ENCODE data around the gene POLR2M. TPM values are rescaled to one million over a fixed set of nuclear protein-coding genes. Genes with fewer than 3 reads are reported as not detected.
A peak's percentile ranks its signal among the peaks of the same experiment; 100 is the strongest.

POLR2M gene
- total RNA-seq, 1 experiment from 2014 or later, result 53.9 TPM

GRCh38 chr15:57747206-57747896 is 40.8 kb downstream of the POLR2M start:
- POLR2A ChIA-PET (ENCODE audit: unreplicated experiment), result no interaction called here

GRCh38 chr15:57751177-57751800 is 44.8 kb downstream of the POLR2M start:
- H3K9me2 ChIP-seq (ENCODE audit: insufficient read depth), result no peaks in the 10 kb centered on the region
- no peaks in the 10 kb centered on the region for H3K27me3 ChIP-seq (ENCODE audit: insufficient read depth, low read depth)
- no peaks in the 10 kb centered on the region for H3K36me3 ChIP-seq (ENCODE audit: low read depth)
- intact Hi-C loops (cut with micrococcal nuclease; ENCODE audit: unreplicated experiment), result loop anchor here (2.0 to 5.0 kb wide), 3 partner anchors 110 to 431 kb away; no protein-coding TSS in a partner anchor
- TF ChIP-seq EZH2 (IDR thresholded peaks at IDR 0.05; ENCODE audit: low read depth), result no peak
- TF ChIP-seq, protein P1, sequence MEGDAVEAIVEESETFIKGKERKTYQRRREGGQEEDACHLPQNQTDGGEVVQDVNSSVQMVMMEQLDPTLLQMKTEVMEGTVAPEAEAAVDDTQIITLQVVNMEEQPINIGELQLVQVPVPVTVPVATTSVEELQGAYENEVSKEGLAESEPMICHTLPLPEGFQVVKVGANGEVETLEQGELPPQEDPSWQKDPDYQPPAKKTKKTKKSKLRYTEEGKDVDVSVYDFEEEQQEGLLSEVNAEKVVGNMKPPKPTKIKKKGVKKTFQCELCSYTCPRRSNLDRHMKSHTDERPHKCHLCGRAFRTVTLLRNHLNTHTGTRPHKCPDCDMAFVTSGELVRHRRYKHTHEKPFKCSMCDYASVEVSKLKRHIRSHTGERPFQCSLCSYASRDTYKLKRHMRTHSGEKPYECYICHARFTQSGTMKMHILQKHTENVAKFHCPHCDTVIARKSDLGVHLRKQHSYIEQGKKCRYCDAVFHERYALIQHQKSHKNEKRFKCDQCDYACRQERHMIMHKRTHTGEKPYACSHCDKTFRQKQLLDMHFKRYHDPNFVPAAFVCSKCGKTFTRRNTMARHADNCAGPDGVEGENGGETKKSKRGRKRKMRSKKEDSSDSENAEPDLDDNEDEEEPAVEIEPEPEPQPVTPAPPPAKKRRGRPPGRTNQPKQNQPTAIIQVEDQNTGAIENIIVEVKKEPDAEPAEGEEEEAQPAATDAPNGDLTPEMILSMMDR (conservative IDR thresholded peaks at IDR 0.05), result peak; percentile 56
- no peaks in the 10 kb centered on the region for H3K79me2 ChIP-seq (ENCODE audit: low read depth)
- no peak overlapping the region for H3K27ac ChIP-seq
- BruUV-seq (replicated peaks), result no TSS peak
- no peak overlapping the region for H3K4me3 ChIP-seq
- H3K4me2 ChIP-seq, result no peak overlapping the region
- H3K4me1 ChIP-seq (replicated peaks; ENCODE audit: insufficient read depth), result no peaks in the 10 kb centered on the region
- no peaks in the 10 kb centered on the region for H3K9me3 ChIP-seq (ENCODE audit: insufficient read depth, low read depth)
- CTCF ChIA-PET, result interaction anchor here (0.7 to 1.8 kb wide), 10 partner anchors 26 to 1387 kb away, joined by 3 to 26 read pairs (median 6); no protein-coding TSS in a partner anchor
- no peak overlapping the region for H2AFZ ChIP-seq
- DNase-seq, result no peak
- POLR2A ChIA-PET (ENCODE audit: unreplicated experiment), result interaction anchor here (0.6 to 0.7 kb wide), 2 partner anchors 55 to 1859 kb away, joined by 4 to 7 read pairs; no protein-coding TSS in a partner anchor
- H4K20me1 ChIP-seq (ENCODE audit: insufficient read depth), result no peaks in the 10 kb centered on the region
- no peaks in the 10 kb centered on the region for H3F3A ChIP-seq (ENCODE audit: insufficient read depth, low read depth)

More at GRCh38 chr15:57747206-57747896, 40.8 kb downstream of the POLR2M start:
- H3K27ac ChIP-seq, result no peak overlapping the region
- H3K36me3 ChIP-seq (ENCODE audit: low read depth), result no peaks in the 10 kb centered on the region
- no peak overlapping the region for H3K4me3 ChIP-seq
- no peaks in the 10 kb centered on the region for H3K79me2 ChIP-seq (ENCODE audit: low read depth)
- no peaks in the 10 kb centered on the region for H4K20me1 ChIP-seq (ENCODE audit: insufficient read depth)
- no peak overlapping the region for H2AFZ ChIP-seq
- DNase-seq, result no peak
- CTCF ChIA-PET, result no interaction called here
- BruUV-seq (replicated peaks), result no TSS peak
- intact Hi-C loops (cut with micrococcal nuclease; ENCODE audit: unreplicated experiment), result no loop called here
- TF ChIP-seq EZH2 (IDR thresholded peaks at IDR 0.05; ENCODE audit: low read depth), result no peak
- TF ChIP-seq, protein P1 (conservative IDR thresholded peaks at IDR 0.05), result no peak
- no peaks in the 10 kb centered on the region for H3K9me3 ChIP-seq (ENCODE audit: insufficient read depth, low read depth)
- H3K4me1 ChIP-seq (replicated peaks; ENCODE audit: insufficient read depth), result no peaks in the 10 kb centered on the region
- no peaks in the 10 kb centered on the region for H3K9me2 ChIP-seq (ENCODE audit: insufficient read depth)
- no peaks in the 10 kb centered on the region for H3K27me3 ChIP-seq (ENCODE audit: insufficient read depth, low read depth)
- no peak overlapping the region for H3K4me2 ChIP-seq
- no peaks in the 10 kb centered on the region for H3F3A ChIP-seq (ENCODE audit: insufficient read depth, low read depth)

DNA sequence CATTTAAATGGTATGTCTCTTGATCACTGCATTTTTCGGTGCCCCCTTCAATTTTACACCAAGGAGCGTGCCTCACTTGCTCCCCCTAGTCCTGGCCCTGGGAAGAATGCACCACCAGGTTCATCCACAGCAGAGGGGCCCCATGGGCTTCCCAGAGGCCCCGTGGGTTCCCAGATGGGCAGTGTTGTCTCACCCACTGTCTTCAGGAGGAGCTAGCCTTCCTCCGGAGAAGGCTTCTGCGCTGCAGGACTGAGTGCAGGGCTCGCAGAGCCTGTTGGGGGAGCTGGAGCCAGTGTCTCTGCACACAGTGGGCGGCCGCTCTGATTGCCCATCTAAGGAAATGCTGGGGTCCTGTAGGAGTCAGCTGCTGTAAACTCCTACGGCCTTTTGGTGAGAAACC is 45.9 kb downstream of the POLR2M start:
- Histone ChIP-seq H3K9me2 (ENCODE audit: insufficient read depth) (no peaks in the 10 kb centered on the region), H3K4me3 (no peak overlapping the region), H3K27ac (no peak overlapping the region), H3K4me1 (replicated peaks; ENCODE audit: insufficient read depth) (no peaks in the 10 kb centered on the region), H3K9me3 (ENCODE audit: insufficient read depth, low read depth) (no peaks in the 10 kb centered on the region), H3K79me2 (ENCODE audit: low read depth) (no peaks in the 10 kb centered on the region), H4K20me1 (ENCODE audit: insufficient read depth) (no peaks in the 10 kb centered on the region), H3K27me3 (ENCODE audit: insufficient read depth, low read depth) (no peaks in the 10 kb centered on the region), H3K36me3 (ENCODE audit: low read depth) (no peaks in the 10 kb centered on the region), H3K4me2 (no peak overlapping the region), H3F3A (ENCODE audit: insufficient read depth, low read depth) (no peaks in the 10 kb centered on the region), H2AFZ (no peak overlapping the region)
- no TSS peak for BruUV-seq (replicated peaks)
- DNase-seq, result no peak
- POLR2A ChIA-PET (ENCODE audit: unreplicated experiment), result no interaction called here
- CTCF ChIA-PET, result interaction anchor here (1.1 kb wide), 1 partner anchor 109 kb away, joined by 3 read pairs; no protein-coding TSS in a partner anchor
- intact Hi-C loops (cut with micrococcal nuclease; ENCODE audit: unreplicated experiment), result loop anchor here (5.0 kb wide), 2 partner anchors 320 to 430 kb away; no protein-coding TSS in a partner anchor
- TF ChIP-seq, protein P1 (conservative IDR thresholded peaks at IDR 0.05), result no peak
- TF ChIP-seq EZH2 (IDR thresholded peaks at IDR 0.05; ENCODE audit: low read depth), result no peak

All from PC-9 (cell line).